Limb (tissue), 2 donors: Measurements from ENCODE around the gene KIRREL3.
"Not testable (repeated sequence)": the region's sequence is repeated elsewhere in the genome, so short reads cannot be mapped to it uniquely, and the experiment has no call there.

ENCODE experiments used
- DNase-seq, 2 donors: peaks; one replicate each; pipeline ENCODE4 v3.0.0-alpha.2; 2016; ENCODE audit errors: extremely low spot score in 2 of 2

KIRREL3 gene

DNA sequence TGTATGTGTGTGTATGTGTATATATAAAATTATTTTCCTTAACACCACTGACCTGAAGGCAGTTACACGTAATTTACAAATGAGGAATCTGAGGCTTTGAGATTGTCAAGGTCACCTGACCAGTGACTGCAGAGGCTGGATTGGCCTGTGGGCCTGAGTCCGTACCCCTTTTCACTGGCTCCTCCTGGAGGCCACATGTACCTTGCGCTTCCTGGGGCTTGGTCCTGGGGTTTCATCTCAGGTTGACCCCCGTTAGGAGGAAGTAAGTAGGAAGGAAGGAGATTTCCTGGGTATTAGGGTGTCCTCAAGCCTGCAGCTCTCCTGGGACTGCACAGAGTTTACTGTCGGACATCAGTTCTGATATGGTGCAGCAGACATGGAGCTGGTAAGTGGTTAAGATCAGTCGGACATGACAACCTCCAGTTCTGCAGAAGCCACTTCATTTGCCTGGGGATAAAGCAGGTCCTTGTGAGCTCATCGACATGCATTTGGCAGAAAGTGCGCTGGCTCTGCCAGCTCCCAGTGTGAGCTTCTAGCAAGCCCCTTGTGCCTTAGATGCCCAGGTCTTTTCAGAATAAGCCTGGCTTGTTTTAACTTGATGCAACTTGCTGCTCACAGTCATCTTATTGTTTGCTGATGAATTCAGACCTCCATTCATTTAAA is 608.5 kb downstream of the KIRREL3 start:
- DNase-seq = no peak

- no peak for DNase-seq
Observed at GRCh38 chr11:126391286-126391954, 609.1 kb downstream of the KIRREL3 start.

GRCh38 chr11:126390272-126390867 is 610.2 kb downstream of the KIRREL3 start:
- no peak for DNase-seq

GRCh38 chr11:126387857-126388256 is 612.7 kb downstream of the KIRREL3 start:
- DNase-seq = no peak

DNA sequence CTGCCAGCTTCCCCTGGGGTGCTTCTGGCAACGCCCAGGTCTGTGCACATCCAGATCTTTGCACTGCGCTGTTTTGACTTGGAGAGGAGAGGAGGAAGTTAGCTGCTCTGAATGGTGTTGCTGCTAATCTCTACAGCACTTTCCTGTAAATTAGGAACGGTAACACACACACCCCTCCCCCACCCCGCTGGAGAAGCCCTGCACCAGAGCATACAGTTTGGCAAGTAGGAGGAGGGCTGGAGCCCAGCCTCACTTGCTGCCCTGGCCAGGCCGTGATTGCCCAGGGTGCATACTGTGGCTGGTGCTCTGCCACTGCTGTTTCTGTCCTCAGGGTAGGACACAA is 613.9 kb downstream of the KIRREL3 start:
- not testable (repeated sequence) for DNase-seq

GRCh38 chr11:126385991-126386728 is 614.4 kb downstream of the KIRREL3 start:
- DNase-seq = no peak

GRCh38 chr11:126384449-126385070 is 616.0 kb downstream of the KIRREL3 start:
- DNase-seq = peak in 1 of 2 donors; percentile 26

DNA sequence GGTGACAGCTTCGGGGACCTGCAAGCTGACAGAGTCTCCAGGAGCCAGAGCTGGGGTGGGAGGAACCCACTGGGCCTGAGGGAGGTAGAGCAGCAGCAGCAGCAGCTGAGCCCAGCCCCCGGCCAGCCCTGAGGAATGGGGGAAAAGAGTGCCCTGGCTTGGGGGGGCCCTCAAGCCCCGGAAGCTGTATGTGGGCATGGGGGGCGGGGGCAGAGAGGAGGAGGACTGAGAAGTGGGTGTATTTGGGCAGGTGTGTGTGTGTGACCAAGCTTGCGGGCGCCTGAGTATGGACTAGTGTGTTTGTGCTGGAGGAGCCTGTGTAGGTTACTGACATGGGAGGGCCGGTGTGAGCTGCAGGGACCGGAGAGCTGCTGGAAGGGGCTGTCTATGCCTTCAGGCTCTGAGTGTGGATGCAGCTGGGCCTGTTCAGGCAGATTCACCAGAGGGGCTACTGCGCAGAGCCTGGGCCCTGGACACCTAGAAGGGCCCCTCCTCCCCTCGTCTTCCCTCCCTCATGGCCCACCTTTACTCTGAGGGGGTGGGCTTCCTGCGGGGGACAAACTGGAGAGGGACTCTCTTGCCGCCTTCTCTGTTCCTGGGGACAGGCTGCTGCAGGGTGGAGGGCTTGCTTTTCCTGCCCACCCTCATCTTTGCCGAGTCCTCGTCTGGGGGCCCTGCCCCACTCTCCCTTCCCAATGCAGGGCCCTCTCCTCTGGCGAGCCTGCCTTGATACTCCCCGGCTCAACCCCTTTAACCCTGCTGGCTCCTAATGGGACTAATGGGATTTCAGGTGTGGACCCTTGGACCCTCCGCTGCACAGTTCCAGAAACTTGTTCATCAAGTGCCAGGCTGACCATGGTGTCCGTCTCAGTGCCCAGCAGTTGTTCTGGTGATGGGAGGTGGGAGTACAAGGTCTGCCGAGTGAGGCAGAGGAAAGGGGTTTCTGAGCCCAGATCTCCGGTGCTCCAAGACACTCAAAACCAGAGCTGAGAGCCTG is 616.9 kb downstream of the KIRREL3 start:
- peak in 1 of 2 donors; percentile 19 for DNase-seq

DNA sequence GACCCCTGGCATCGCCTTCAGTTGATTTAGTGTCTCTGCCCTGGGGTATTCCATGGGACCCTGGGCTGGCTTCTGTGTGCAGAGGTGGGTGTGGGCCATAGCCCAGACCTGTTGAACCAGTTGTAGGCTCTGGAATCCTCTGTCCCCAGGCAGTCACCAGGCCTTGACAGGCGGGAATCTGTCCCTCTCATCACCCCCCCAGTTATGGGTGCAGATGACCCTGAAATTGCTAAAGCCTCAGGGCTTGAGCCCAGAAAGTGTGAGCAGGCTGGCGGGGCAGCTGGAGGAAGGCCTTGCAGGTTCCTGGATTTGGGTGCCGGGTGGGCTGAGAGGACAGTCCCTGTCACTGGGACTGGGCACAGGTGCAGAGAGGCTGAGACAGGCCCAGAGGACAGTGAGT is 617.9 kb downstream of the KIRREL3 start:
- DNase-seq = not testable (repeated sequence)

DNA sequence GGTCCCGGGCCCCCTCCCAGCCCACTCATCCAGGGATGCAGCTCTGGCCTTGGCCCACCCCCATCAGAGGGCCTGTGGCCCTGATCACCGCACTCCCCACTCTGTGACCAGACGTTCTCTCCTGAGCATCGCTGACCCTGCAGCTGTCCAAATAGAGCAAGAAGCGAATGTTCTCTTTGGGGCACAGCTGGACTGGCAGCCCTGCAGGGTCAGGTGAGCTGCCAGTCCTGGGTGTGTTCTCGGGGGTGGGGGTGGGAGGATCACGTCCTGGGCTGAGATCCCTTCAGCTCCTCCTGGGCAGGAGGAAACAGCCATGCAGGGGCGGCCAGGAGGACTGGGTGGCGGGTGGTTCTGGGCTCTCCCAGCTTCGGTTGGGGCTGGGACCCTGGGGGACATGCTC is 618.6 kb downstream of the KIRREL3 start:
- not testable (repeated sequence) for DNase-seq

DNA sequence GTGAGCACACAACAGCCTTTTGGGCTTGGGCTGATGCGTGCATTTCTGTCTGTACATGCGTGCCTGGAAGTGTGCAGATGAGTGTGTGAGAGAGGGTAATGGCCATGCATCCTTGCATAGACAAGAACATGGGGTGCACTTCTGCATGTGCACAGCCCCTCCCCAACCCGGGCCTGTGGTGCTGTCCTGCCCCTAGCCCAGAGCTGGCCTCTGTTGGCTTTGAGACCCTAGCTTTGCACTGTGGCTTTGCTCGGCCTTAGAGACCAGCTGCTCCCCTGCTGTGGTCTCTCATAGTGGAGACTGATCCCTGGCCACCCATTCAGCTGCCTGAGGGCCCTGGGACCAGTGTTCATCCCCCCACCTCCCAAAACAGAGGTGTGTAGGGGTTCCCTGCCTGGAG is 619.7 kb downstream of the KIRREL3 start:
- no peak for DNase-seq

DNA sequence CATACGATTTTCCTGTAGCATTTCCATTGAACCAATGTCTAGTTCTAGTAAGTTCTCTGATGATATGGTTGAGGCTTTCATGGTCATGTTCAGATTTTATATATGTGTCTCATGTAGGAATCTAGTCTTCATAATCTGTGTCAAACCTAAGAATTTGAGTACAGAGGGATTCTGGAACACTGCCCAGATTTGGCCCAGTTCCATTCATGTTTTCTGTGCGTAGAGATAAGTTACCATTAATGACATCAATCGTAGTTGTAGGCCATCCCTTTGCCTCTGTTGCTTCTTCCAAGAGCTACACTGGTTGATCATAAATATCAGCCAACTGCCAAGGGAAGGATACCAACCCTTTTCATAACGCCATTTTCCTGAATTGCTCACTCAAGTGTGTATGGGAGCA is 621.8 kb downstream of the KIRREL3 start:
- no peak for DNase-seq

DNA sequence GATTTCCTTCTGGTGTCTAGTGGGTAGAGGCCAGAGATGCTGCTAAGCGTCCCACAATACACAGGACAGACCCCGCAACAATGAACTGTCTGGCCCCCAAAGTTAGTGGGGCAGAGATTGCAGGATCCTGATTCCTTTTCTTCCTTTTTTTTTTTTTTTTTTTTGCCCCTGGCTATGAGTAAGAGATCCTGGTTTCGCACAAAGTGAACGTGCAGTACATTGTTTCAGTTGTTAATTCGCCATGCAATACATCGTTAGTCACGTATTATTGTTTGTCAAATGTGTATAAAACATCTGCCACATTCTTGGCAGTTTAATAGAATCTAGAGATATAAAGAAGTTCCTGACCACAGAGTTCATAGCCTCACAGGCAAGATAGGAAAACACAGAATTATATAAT is 624.8 kb downstream of the KIRREL3 start:
- no peak for DNase-seq

- DNase-seq = not testable (repeated sequence)
Observed at GRCh38 chr11:126374562-126375300, 625.8 kb downstream of the KIRREL3 start.

DNA sequence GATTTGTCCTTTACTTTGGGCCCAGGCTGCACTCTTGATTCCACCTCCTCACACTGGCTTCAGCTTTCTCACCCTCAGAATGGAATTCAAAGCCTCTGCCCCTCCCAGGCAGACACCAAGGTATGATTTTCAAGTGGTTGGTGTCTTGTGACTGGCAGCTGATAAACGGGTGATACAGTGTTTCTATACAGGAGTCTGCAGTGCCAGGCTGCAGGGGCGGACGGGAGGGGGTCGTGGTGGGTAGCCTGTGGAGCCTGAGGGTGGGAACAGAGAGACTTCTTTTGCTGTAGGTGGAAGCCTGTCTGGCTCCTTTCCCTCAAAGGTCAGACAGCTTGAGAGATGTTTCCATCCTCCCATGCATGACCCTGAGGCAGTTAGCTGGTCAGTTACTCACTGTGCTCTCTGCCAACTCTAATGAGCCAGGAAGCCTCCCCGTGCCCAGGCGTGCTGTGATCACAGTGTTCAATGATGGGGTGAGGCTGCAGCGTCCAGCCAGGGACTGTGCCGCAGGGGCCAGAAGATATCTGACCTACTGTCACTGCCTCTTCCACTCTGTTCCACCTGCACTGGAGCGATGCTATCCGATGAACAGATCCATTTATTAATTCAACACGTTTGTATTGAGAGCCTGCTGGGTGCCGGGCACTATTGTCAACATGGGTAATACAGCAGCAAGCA is 627.0 kb downstream of the KIRREL3 start:
- not testable (repeated sequence) for DNase-seq
